Globus pallidus (tissue), 1 donor: ENCODE data around the gene DNMT3A.

ENCODE experiments used
- DNase-seq: peaks from one replicate; pipeline ENCODE4 v3.0.0-alpha.2; 2015; ENCODE audit warnings: low spot score

Gene DNMT3A

GRCh38 chr2:25343187-25343825 lies 1.6 kb upstream of the DNMT3A start:
- DNase-seq = no peak

- DNase-seq = peak; percentile 87
These were observed 854 bp upstream of the DNMT3A start for GRCh38 chr2:25342372-25343186.

GRCh38 chr2:25341011-25341727 lies 556 bp downstream of the DNMT3A start:
- peak; percentile 68 for DNase-seq

- no peak for DNase-seq
These were observed 1.4 kb downstream of the DNMT3A start for GRCh38 chr2:25340181-25340921.

- DNase-seq = no peak
These were observed 1.9 kb downstream of the DNMT3A start for GRCh38 chr2:25339791-25340180.

GRCh38 chr2:25339211-25339674 lies 2.5 kb downstream of the DNMT3A start:
- DNase-seq = no peak

- DNase-seq = no peak
These were observed 3.3 kb downstream of the DNMT3A start for GRCh38 chr2:25338401-25338800.

GRCh38 chr2:25337891-25338290 lies 3.8 kb downstream of the DNMT3A start:
- no peak for DNase-seq

GRCh38 chr2:25337276-25337675 lies 4.4 kb downstream of the DNMT3A start:
- DNase-seq = no peak

GRCh38 chr2:25336383-25336841 lies 5.3 kb downstream of the DNMT3A start:
- DNase-seq = no peak

- no peak for DNase-seq
These were observed 5.8 kb downstream of the DNMT3A start for GRCh38 chr2:25335971-25336370.

GRCh38 chr2:25335204-25335603 lies 6.5 kb downstream of the DNMT3A start:
- no peak for DNase-seq

- DNase-seq = no peak
These were observed 7.2 kb downstream of the DNMT3A start for GRCh38 chr2:25334482-25334881.

- no peak for DNase-seq
These were observed 7.7 kb downstream of the DNMT3A start for GRCh38 chr2:25333981-25334380.

- peak; percentile 89 for DNase-seq
These were observed 9.2 kb downstream of the DNMT3A start for GRCh38 chr2:25332571-25332970.

- no peak for DNase-seq
These were observed 9.9 kb downstream of the DNMT3A start for GRCh38 chr2:25331686-25332365.

GRCh38 chr2:25330937-25331336 lies 10.8 kb downstream of the DNMT3A start:
- no peak for DNase-seq

- DNase-seq = no peak
These were observed 11.5 kb downstream of the DNMT3A start for GRCh38 chr2:25330273-25330672.

GRCh38 chr2:25328152-25329085 lies 13.3 kb downstream of the DNMT3A start:
- no peak for DNase-seq

- DNase-seq = no peak
These were observed 15.3 kb downstream of the DNMT3A start for GRCh38 chr2:25326326-25327013.
